H1 (cell line): ENCODE results near the gene RHOV. TPM values are rescaled to one million over a fixed set of nuclear protein-coding genes. Genes with fewer than 3 reads are reported as not detected.
A peak's percentile ranks its signal among the peaks of the same experiment; 100 is the strongest.

Experiments
- CTCF ChIA-PET: fragments of 300-600 bp; sonication (Branson Sonifier 250); formaldehyde crosslinking; loops from one replicate; lab custom pipeline; 2021; ENCODE audit not compliant: partially characterized antibody; lab: Charles Lee
- POLR2A ChIA-PET: fragments of 300-600 bp; sonication (Branson Sonifier 250); formaldehyde crosslinking; loops from one replicate; lab custom pipeline; 2021; ENCODE audit warnings: inconsistent platforms; ENCODE audit not compliant: partially characterized antibody; lab: Charles Lee
- DNase-seq, 2 experiments: peaks; one replicate each; pipeline versions ENCODE4 v3.0.0 to v3.0.0-alpha.2; 2010 to 2022; ENCODE audit warnings: low spot score in 2 of 2, low read depth in 1 of 2, mixed read lengths in 1 of 2
- FAIRE-seq: peaks from 2 replicates; lab custom pipeline; 2011; peaks lifted over from hg19 to GRCh38; lab: Jason Lieb, UNC
- H2AFZ ChIP-seq: 2 replicates; pipeline ENCODE4 v1.8.1; 2012; ENCODE audit warnings: low read length, inconsistent platforms
- H2AK5ac ChIP-seq: 2 replicates; pipeline ENCODE4 v1.6.1; 2013; ENCODE audit warnings: low read depth, low read length
- H2BK120ac ChIP-seq: replicated peaks from 2 replicates; pipeline ENCODE3; 2013; ENCODE audit warnings: low read depth, low read length, inconsistent platforms
- H2BK12ac ChIP-seq: 2 replicates; pipeline ENCODE4 v1.6.1; 2013; ENCODE audit warnings: low read depth, low read length
- H2BK15ac ChIP-seq: 2 replicates; pipeline ENCODE4 v1.6.1; 2013; ENCODE audit warnings: low read length
- H2BK20ac ChIP-seq: 2 replicates; pipeline ENCODE4 v1.6.1; 2013; ENCODE audit warnings: low read length
- H2BK5ac ChIP-seq: 2 replicates; pipeline ENCODE4 v1.6.1; 2013; ENCODE audit warnings: low read depth, low read length
- H3K14ac ChIP-seq: 2 replicates; pipeline ENCODE4 v1.6.1; 2013; ENCODE audit warnings: inconsistent platforms; ENCODE audit not compliant: insufficient read length
- H3K18ac ChIP-seq: 2 replicates; pipeline ENCODE4 v1.6.1; 2013; ENCODE audit warnings: low read length; ENCODE audit errors: extremely low read depth
- H3K23ac ChIP-seq: 2 replicates; pipeline ENCODE4 v1.6.1; 2013; ENCODE audit warnings: inconsistent platforms; ENCODE audit not compliant: insufficient read length
- H3K23me2 ChIP-seq: 2 replicates; pipeline ENCODE4 v1.6.1; 2013; ENCODE audit warnings: low read depth, low read length
- H3K27ac ChIP-seq: 2 replicates; pipeline ENCODE4 v1.6.1; 2011; ENCODE audit warnings: low read depth, low read length, inconsistent platforms
- H3K27me3 ChIP-seq, 4 experiments: replicated peaks in 1 of 4; 1 replicate in 1 of 4; 2 replicates in 3 of 4; pipeline versions ENCODE4 v1.6.1 to v1.8.1; 2011 to 2013; ENCODE audit warnings: low read length in 3 of 4, mild to moderate bottlenecking in 3 of 4, inconsistent platforms in 2 of 4, mixed read lengths in 2 of 4, moderate library complexity in 1 of 4; ENCODE audit not compliant: control insufficient read depth in 3 of 4, insufficient read depth in 3 of 4; ENCODE audit errors: extremely low read depth in 1 of 4
- H3K36me3 ChIP-seq, 4 experiments: 2 replicates each; pipeline versions ENCODE4 v1.6.1 to v1.8.1; 2011 to 2013; ENCODE audit warnings: mild to moderate bottlenecking in 4 of 4, low read length in 3 of 4, moderate library complexity in 2 of 4, control low read depth in 1 of 4, inconsistent platforms in 1 of 4; ENCODE audit not compliant: insufficient read depth in 4 of 4, control insufficient read depth in 2 of 4
- H3K4ac ChIP-seq: replicated peaks from 2 replicates; pipeline ENCODE3; 2013; ENCODE audit warnings: low read length, low read depth, mixed read lengths, inconsistent platforms; ENCODE audit not compliant: insufficient read length
- H3K4me1 ChIP-seq, 4 experiments: replicated peaks in 1 of 4; 1 replicate in 1 of 4; 2 replicates in 3 of 4; pipeline versions ENCODE4 v1.6.1 to v1.8.1; 2011 to 2013; ENCODE audit warnings: low read length in 3 of 4, inconsistent platforms in 2 of 4, mixed read lengths in 1 of 4; ENCODE audit not compliant: insufficient read depth in 4 of 4, control insufficient read depth in 3 of 4
- H3K4me2 ChIP-seq, 2 experiments: 2 replicates each; pipeline versions ENCODE4 v1.6.1 to v1.8.1; 2011 to 2013; ENCODE audit warnings: low read depth in 2 of 2, low read length in 2 of 2, control low read depth in 1 of 2, inconsistent platforms in 1 of 2, mild to moderate bottlenecking in 1 of 2; ENCODE audit not compliant: insufficient read depth in 1 of 2
- H3K4me3 ChIP-seq, 4 experiments: fragments of 200-600, 300-600 bp in 1 of 4; sonication (generic), shearing (Covaris generic), sonication (Bioruptor Twin) in 1 of 4; 2 replicates each; pipeline versions ENCODE4 v1.5.1 to v1.8.1; 2011 to 2016; ENCODE audit warnings: low read length in 4 of 4, low read depth in 3 of 4, control low read depth in 2 of 4, inconsistent platforms in 2 of 4, mild to moderate bottlenecking in 2 of 4, mixed read lengths in 1 of 4, moderate library complexity in 1 of 4; ENCODE audit not compliant: insufficient read depth in 2 of 4; ENCODE audit errors: extremely low read depth in 1 of 4
- H3K56ac ChIP-seq: replicated peaks from 2 replicates; pipeline ENCODE3; 2013; ENCODE audit warnings: low read depth, mild to moderate bottlenecking, mixed read lengths, low read length, inconsistent platforms; ENCODE audit not compliant: insufficient read length
- H3K79me1 ChIP-seq: 2 replicates; pipeline ENCODE4 v1.6.1; 2013; ENCODE audit warnings: low read depth, low read length, control low read depth
- H3K79me2 ChIP-seq, 2 experiments: 2 replicates each; pipeline versions ENCODE4 v1.6.1 to v1.8.1; 2012 to 2013; ENCODE audit warnings: low read length in 2 of 2, mild to moderate bottlenecking in 2 of 2, inconsistent platforms in 1 of 2; ENCODE audit not compliant: insufficient read depth in 2 of 2, control insufficient read depth in 1 of 2
- H3K9ac ChIP-seq, 4 experiments: replicated peaks in 1 of 4; 1 replicate in 1 of 4; 2 replicates in 3 of 4; pipeline versions ENCODE4 v1.6.1 to v1.8.1; 2011 to 2013; ENCODE audit warnings: low read depth in 3 of 4, low read length in 3 of 4, control low read depth in 2 of 4, mild to moderate bottlenecking in 2 of 4, moderate library complexity in 2 of 4, inconsistent platforms in 1 of 4; ENCODE audit errors: extremely low read depth in 1 of 4
- H3K9me3 ChIP-seq, 2 experiments: 2 replicates each; pipeline versions ENCODE4 v1.6.1 to v1.8.1; 2012 to 2013; ENCODE audit warnings: mild to moderate bottlenecking in 2 of 2, moderate library complexity in 2 of 2, control low read depth in 1 of 2, inconsistent platforms in 1 of 2, low read depth in 1 of 2, low read length in 1 of 2, mixed read lengths in 1 of 2; ENCODE audit not compliant: insufficient read depth in 2 of 2
- H4K20me1 ChIP-seq, 2 experiments: replicated peaks in 1 of 2; 2 replicates each; pipeline versions ENCODE3 to v1.8.1; 2011 to 2013; ENCODE audit warnings: inconsistent platforms in 2 of 2, low read length in 2 of 2, mild to moderate bottlenecking in 1 of 2; ENCODE audit not compliant: insufficient read depth in 2 of 2, control insufficient read depth in 1 of 2
- H4K5ac ChIP-seq: 2 replicates; pipeline ENCODE4 v1.6.1; 2013; ENCODE audit warnings: low read length, low read depth, mixed read lengths, inconsistent platforms; ENCODE audit not compliant: insufficient read length
- H4K8ac ChIP-seq: 2 replicates; pipeline ENCODE4 v1.8.0; 2013; ENCODE audit warnings: mild to moderate bottlenecking, moderate library complexity, low read length, inconsistent platforms; ENCODE audit not compliant: insufficient read depth; ENCODE audit errors: extremely low read depth
- H4K91ac ChIP-seq: replicated peaks from 2 replicates; pipeline ENCODE3; 2013; ENCODE audit warnings: low read length, mixed read lengths, inconsistent platforms; ENCODE audit not compliant: insufficient read length
- ATF2 ChIP-seq: IDR thresholded peaks from 2 replicates; pipeline ENCODE4 v1.6.1; 2012; ENCODE audit warnings: low read length, inconsistent platforms
- BACH1 ChIP-seq: IDR thresholded peaks from 2 replicates; pipeline ENCODE4 v1.6.1; 2012; ENCODE audit warnings: low read length, improper control_type of control experiment
- CTCF ChIP-seq, 3 experiments: IDR thresholded peaks; 1 replicate in 2 of 3; 2 replicates in 1 of 3; pipeline versions ENCODE4 v1.5.1 to v1.6.1; 2011; ENCODE audit warnings: low read length in 3 of 3, mild to moderate bottlenecking in 3 of 3, inconsistent platforms in 2 of 3, low read depth in 1 of 3, moderate library complexity in 1 of 3; ENCODE audit not compliant: insufficient read depth in 1 of 3; ENCODE audit errors: control extremely low read depth in 1 of 3
- GTF2F1 ChIP-seq: IDR thresholded peaks from 2 replicates; pipeline ENCODE4 v1.6.1; 2012; ENCODE audit warnings: low read depth, low read length, improper control_type of control experiment, borderline replicate concordance
- HDAC6 ChIP-seq: IDR thresholded peaks from one replicate; pipeline ENCODE4 v1.7.1; 2012; ENCODE audit warnings: low read depth, mild to moderate bottlenecking, inconsistent platforms, low read length, moderate library complexity
- JUN ChIP-seq: IDR thresholded peaks from 2 replicates; pipeline ENCODE4 v1.6.1; 2011; ENCODE audit warnings: low read depth, mild to moderate bottlenecking, improper control_type of control experiment, low read length
- RBBP5 ChIP-seq: IDR thresholded peaks from 2 replicates; pipeline ENCODE4 v1.7.1; 2012; ENCODE audit warnings: low read depth, mild to moderate bottlenecking, inconsistent platforms, low read length, moderate library complexity, borderline replicate concordance
- YY1 ChIP-seq: IDR thresholded peaks from 2 replicates; pipeline ENCODE4 v1.6.1; 2011; ENCODE audit warnings: low read depth, mild to moderate bottlenecking, low read length
- ZNF274 ChIP-seq: IDR thresholded peaks from 2 replicates; pipeline ENCODE4 v1.7.0; 2012; ENCODE audit warnings: low read length, borderline replicate concordance; ENCODE audit errors: extremely low read depth
- WGBS, 2 experiments: shearing (Covaris generic) in 1 of 2; methylation state at CpG; one replicate each; pipeline versions ENCODE4 v1.1.6 to v1.1.7; 2013 to 2015; ENCODE audit warnings: low lambda C conversion rate in 2 of 2, mixed read lengths in 2 of 2, inconsistent platforms in 1 of 2, low coverage in 1 of 2, missing lambda C conversion rate in 1 of 2; ENCODE audit not compliant: insufficient replicate concordance in 2 of 2, insufficient coverage in 1 of 2, insufficient read length in 1 of 2; ENCODE audit errors: extremely low coverage in 1 of 2, missing lambda C conversion rate in 1 of 2; 5-methylcytosine and 5-hydroxymethylcytosine counted together
- polyA plus RNA-seq, 7 experiments: library from polyadenylated mRNA; depleted of rRNA in 3 of 7; stranded (reverse) in 5 of 7; unstranded in 2 of 7; fragments of >200 nt in 5 of 7; fragments of 200-250 nt in 2 of 7; gene quantifications; 1 replicate in 5 of 7; 2 replicates in 1 of 7; 4 replicates in 1 of 7; pipeline versions ENCODE4 v1.2.1 to v1.2.3, GENCODE V29; 2011 to 2013; ENCODE audit warnings: missing spikeins in 2 of 7, mixed read lengths in 2 of 7
- total RNA-seq: library from RNA; stranded (reverse); fragmentation: NEBNext Ultra II Directional; extraction: Animal tissue kit (Norgen Biotek cat#: 25700); gene quantifications from 2 replicates; pipeline ENCODE4 v1.2.1, GENCODE V29; 2021

RHOV gene
- total and polyA plus RNA-seq, 2 of the 8 experiments (the other 6 are each of a cell fraction or from before 2014, with no cell fraction given): 1.5 to 2.7 TPM

- no peak overlapping the region for H3K4ac ChIP-seq
- H3K9me3 ChIP-seq: no peaks in the 10 kb centered on the region
- H3K79me2 ChIP-seq: no peaks in the 10 kb centered on the region
- no peak overlapping the region for H3K27ac ChIP-seq
- ChIA-PET CTCF (interaction anchor here (0.7 to 24.4 kb wide), 16 partner anchors 12 to 548 kb away, joined by 3 to 619 read pairs (median 4); partner anchors contain the start of genes CHAC1, DLL4 and VPS18), POLR2A (interaction anchor here (1.0 to 43.8 kb wide), 6 partner anchors 8 to 44 kb away, joined by 5 to 1505 read pairs (median 10); partner anchors contain the start of genes CHAC1 and DLL4)
- FAIRE-seq (no peak), DNase-seq (no peak)
- H2BK5ac ChIP-seq: no peak overlapping the region
- no peak overlapping the region for H3K56ac ChIP-seq
- no peaks in the 10 kb centered on the region for H3K79me1 ChIP-seq
- H3K14ac ChIP-seq: no peak overlapping the region
- no peak overlapping the region for H4K8ac ChIP-seq
- WGBS, 2 experiments: 84% methylated on average over 6 of the region's 6 CpGs; no CpG with 5 or more reads in 1 of the 2 experiments
- H4K5ac ChIP-seq: no peak overlapping the region
- H4K20me1 ChIP-seq: no peaks in the 10 kb centered on the region
- H3K4me2 ChIP-seq: no peak overlapping the region
- H3K9ac ChIP-seq: no peak overlapping the region
- peaks cover 4% of the 10 kb centered on the region; the same call in 1 of the 2 replicates for H3K23me2 ChIP-seq
- no peak overlapping the region for H4K91ac ChIP-seq
- H2AK5ac ChIP-seq: no peak overlapping the region
- peaks cover 0 to 17% (median 1%) of the 10 kb centered on the region in 4 experiments; a peak in 4 of 7 replicates for H3K27me3 ChIP-seq
- no peak overlapping the region for H2BK20ac ChIP-seq
- H3K36me3 ChIP-seq: no peaks in the 10 kb centered on the region
- H3K4me1 ChIP-seq: peaks cover 0 to 34% (median 11%) of the 10 kb centered on the region in 4 experiments; a peak in 4 of 7 replicates
- no peak overlapping the region for H2BK120ac ChIP-seq
- H3K4me3 ChIP-seq: no peak overlapping the region
- H2BK15ac ChIP-seq: no peak overlapping the region
- no peak overlapping the region; the same call in none of the 2 replicates for H3K18ac ChIP-seq
- 0 out of 2 replicates have a peak overlapping the region, but pooled peaks have one; percentile 33 for H2BK12ac ChIP-seq
- H3K23ac ChIP-seq: no peak overlapping the region
- H2AFZ ChIP-seq: no peak overlapping the region
- TF ChIP-seq RBBP5 (no peak), JUN (no peak), ZNF274 (no peak), HDAC6 (no peak), BACH1 (no peak), GTF2F1 (no peak), YY1 (no peak), ATF2 (no peak), CTCF (IDR thresholded peaks at IDR 0.05; ENCODE audit: control extremely low read depth in 1 of 3, insufficient read depth in 1 of 3, low read depth in 1 of 3, low read length in 3 of 3) (no peak)
Measured at GRCh38 chr15:40915679-40916078, 41.6 kb upstream of the RHOV start.
